Breast epithelium (tissue), 4 donors: ENCODE data around the gene TMEM9. TPM values are rescaled to one million over a fixed set of nuclear protein-coding genes. Genes with fewer than 3 reads are reported as not detected.

Experiments used
- DNase-seq, 2 donors: peaks; one replicate each; pipeline ENCODE4 v3.0.0-alpha.2; 2019; ENCODE audit warnings: low spot score in 2 of 2
- H3K27ac ChIP-seq, 2 donors: fragments of 200-600 bp; sonication (generic) in 1 of 2; one replicate each; pipeline ENCODE4 v1.5.1; 2016 to 2019; ENCODE audit warnings: mild to moderate bottlenecking in 1 of 2
- H3K27me3 ChIP-seq, 2 donors: fragments of 200-600 bp; sonication (generic) in 1 of 2; one replicate each; pipeline versions ENCODE4 v1.5.1 to v1.6.0; 2017 to 2019; ENCODE audit warnings: control low read depth in 1 of 2, mild to moderate bottlenecking in 1 of 2
- H3K36me3 ChIP-seq: fragments of 200-600 bp; one replicate; pipeline ENCODE4 v1.5.1; 2019
- H3K4me1 ChIP-seq, 2 donors: fragments of 200-600 bp; sonication (generic); one replicate each; pipeline ENCODE4 v1.5.1; 2016 to 2019; ENCODE audit warnings: control low read depth in 1 of 2
- H3K4me3 ChIP-seq, 3 donors: fragments of 200-600 bp; sonication (generic); 1 replicate in 2 of 3; 2 replicates in 1 of 3; pipeline ENCODE4 v1.5.1; 2016 to 2019; ENCODE audit warnings: mild to moderate bottlenecking in 3 of 3, moderate library complexity in 2 of 3
- H3K9me3 ChIP-seq, 2 donors: fragments of 200-600 bp; sonication (generic) in 1 of 2; one replicate each; pipeline ENCODE4 v1.5.1; 2016 to 2019; ENCODE audit warnings: control low read depth in 1 of 2
- POLR2A ChIP-seq: fragments of 450-650 bp; IDR thresholded peaks from one replicate; pipeline ENCODE4 v1.6.1; 2016; ENCODE audit warnings: antibody characterized with exemption, mild to moderate bottlenecking, moderate library complexity
- POLR2AphosphoS5 ChIP-seq, 3 donors: sonication (generic); formaldehyde crosslinking; IDR thresholded peaks; one replicate each; pipeline ENCODE4 v1.6.1; 2017; ENCODE audit warnings: antibody characterized with exemption in 3 of 3
- intact Hi-C: fragments of 100-400 bp; cut with DNase I; formaldehyde crosslinking; loops from one replicate; pipeline ENCODE4 v1.15.1; 2023; ENCODE audit warnings: low total_unique reads
- total RNA-seq, 3 donors: library from RNA; depleted of rRNA; stranded (reverse); fragments of >200 nt; gene quantifications; one replicate each; pipeline ENCODE4 v1.1.0, GENCODE V29; 2016
- TF ChIP-seq, protein P1 (sequence below), 3 donors: fragments of 450-650 bp; IDR thresholded peaks; one replicate each; pipeline ENCODE4 v1.5.1; 2016 to 2017; ENCODE audit warnings: antibody characterized with exemption in 3 of 3, mild to moderate bottlenecking in 3 of 3, moderate library complexity in 3 of 3

TMEM9 gene
- total RNA-seq, 3 donors from 2014 or later: 48.3 to 104 (median 99.8) TPM

- TF ChIP-seq, protein P1, sequence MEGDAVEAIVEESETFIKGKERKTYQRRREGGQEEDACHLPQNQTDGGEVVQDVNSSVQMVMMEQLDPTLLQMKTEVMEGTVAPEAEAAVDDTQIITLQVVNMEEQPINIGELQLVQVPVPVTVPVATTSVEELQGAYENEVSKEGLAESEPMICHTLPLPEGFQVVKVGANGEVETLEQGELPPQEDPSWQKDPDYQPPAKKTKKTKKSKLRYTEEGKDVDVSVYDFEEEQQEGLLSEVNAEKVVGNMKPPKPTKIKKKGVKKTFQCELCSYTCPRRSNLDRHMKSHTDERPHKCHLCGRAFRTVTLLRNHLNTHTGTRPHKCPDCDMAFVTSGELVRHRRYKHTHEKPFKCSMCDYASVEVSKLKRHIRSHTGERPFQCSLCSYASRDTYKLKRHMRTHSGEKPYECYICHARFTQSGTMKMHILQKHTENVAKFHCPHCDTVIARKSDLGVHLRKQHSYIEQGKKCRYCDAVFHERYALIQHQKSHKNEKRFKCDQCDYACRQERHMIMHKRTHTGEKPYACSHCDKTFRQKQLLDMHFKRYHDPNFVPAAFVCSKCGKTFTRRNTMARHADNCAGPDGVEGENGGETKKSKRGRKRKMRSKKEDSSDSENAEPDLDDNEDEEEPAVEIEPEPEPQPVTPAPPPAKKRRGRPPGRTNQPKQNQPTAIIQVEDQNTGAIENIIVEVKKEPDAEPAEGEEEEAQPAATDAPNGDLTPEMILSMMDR (IDR thresholded peaks at IDR 0.05): no peak
- TF ChIP-seq POLR2A: no peak
- TF ChIP-seq POLR2AphosphoS5 (IDR thresholded peaks at IDR 0.05): no peak
- no peaks in the 10 kb centered on the region for H3K9me3 ChIP-seq
- no peak overlapping the region for H3K27ac ChIP-seq
- DNase-seq: no peak
- H3K36me3 ChIP-seq: peaks cover 4% of the 10 kb centered on the region
- intact Hi-C loops: loop anchor here (2.0 kb wide), 1 partner anchor 37 kb away; no protein-coding TSS in a partner anchor
- no peaks in the 10 kb centered on the region for H3K27me3 ChIP-seq
- H3K4me1 ChIP-seq: no peaks in the 10 kb centered on the region
- no peak overlapping the region for H3K4me3 ChIP-seq
Measured at GRCh38 chr1:201143726-201144635, 10.3 kb downstream of the TMEM9 start.

DNA sequence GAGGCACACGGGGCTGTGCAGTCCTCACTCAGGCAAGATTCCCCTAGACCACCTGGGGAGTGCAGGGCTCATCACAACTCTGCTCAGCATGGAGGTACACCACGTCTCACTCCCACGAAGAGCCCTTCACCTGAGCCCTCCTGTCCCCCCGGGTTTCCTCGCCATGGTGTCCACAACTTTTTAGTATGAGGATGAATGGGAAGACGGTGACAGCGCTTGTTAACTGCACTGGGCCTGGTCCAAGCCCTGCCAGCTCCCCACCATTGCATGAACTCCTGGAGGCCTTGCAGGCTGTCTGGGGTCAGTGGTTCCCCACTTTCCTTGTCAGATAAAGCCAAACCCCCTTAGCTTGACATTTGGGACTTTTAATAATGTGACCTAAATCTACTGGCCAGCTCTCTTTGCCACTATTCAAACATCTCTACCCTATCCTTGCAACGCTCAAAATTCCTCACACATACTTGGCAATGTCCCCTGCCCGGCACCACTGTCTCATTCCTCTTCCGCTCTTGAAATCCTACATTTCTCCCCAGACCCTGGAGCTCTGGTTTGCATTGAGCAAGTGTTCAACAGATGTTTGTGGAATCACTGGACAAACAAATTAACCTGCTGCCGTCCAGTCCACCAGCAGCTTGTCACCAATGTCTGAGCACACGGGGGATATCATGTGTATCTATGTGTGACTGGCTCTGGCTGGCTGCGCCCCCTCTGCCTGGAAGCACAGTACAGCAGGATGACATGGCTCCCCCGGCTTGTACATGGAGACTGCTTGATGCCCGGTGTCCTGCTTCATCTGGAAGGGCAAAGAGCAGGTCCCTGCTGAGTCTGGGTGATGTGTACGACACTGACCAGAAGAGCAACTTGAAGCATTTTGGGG, 11.2 kb downstream of the TMEM9 start:
- intact Hi-C loops: loop anchor here (2.0 kb wide), 1 partner anchor 36 kb away; no protein-coding TSS in a partner anchor
- Histone ChIP-seq H3K36me3 (peaks cover 4% of the 10 kb centered on the region), H3K4me1 (no peaks in the 10 kb centered on the region), H3K4me3 (no peak overlapping the region), H3K27me3 (no peaks in the 10 kb centered on the region), H3K9me3 (no peaks in the 10 kb centered on the region), H3K27ac (no peak overlapping the region)
- DNase-seq: no peak
- TF ChIP-seq, protein P1 (IDR thresholded peaks at IDR 0.05): no peak
- no peak for TF ChIP-seq POLR2AphosphoS5 (IDR thresholded peaks at IDR 0.05)
- TF ChIP-seq POLR2A: no peak

- H3K9me3 ChIP-seq: no peaks in the 10 kb centered on the region
- DNase-seq: no peak
- TF ChIP-seq POLR2AphosphoS5 (IDR thresholded peaks at IDR 0.05) (no peak), POLR2A (no peak)
- TF ChIP-seq, protein P1 (IDR thresholded peaks at IDR 0.05): no peak
- peak overlapping the region in 1 of 2 donors; percentile 19 for H3K27ac ChIP-seq
- H3K4me3 ChIP-seq: no peak overlapping the region
- H3K27me3 ChIP-seq: no peaks in the 10 kb centered on the region
- H3K36me3 ChIP-seq: peaks cover 4% of the 10 kb centered on the region
- intact Hi-C loops: loop anchor here (2.0 kb wide), 1 partner anchor 35 kb away; no protein-coding TSS in a partner anchor
- no peaks in the 10 kb centered on the region for H3K4me1 ChIP-seq
Measured at GRCh38 chr1:201142011-201142848, 12.0 kb downstream of the TMEM9 start.

- Histone ChIP-seq H3K27me3 (no peaks in the 10 kb centered on the region), H3K27ac (no peak overlapping the region), H3K36me3 (peaks cover 4% of the 10 kb centered on the region), H3K4me3 (no peak overlapping the region), H3K9me3 (no peaks in the 10 kb centered on the region), H3K4me1 (no peaks in the 10 kb centered on the region)
- no peak for DNase-seq
- TF ChIP-seq, protein P1 (IDR thresholded peaks at IDR 0.05): no peak
- intact Hi-C loops: no loop called here
Measured at GRCh38 chr1:201141418-201141817, 12.9 kb downstream of the TMEM9 start.
